Nephron (organoid): ENCODE results near the gene PXDC1.

Experiments
- H3K27ac Mint-ChIP-seq, 3 experiments: 2 replicates each; pipeline ENCODE4 v1.8.0; 2020; ENCODE audit warnings: mixed read lengths in 3 of 3, mild to moderate bottlenecking in 2 of 3, moderate library complexity in 1 of 3
- H3K27me3 Mint-ChIP-seq: 2 replicates; pipeline ENCODE4 v1.8.0; 2021; ENCODE audit warnings: low read depth, mild to moderate bottlenecking, moderate library complexity, mixed read lengths
- H3K36me3 Mint-ChIP-seq: 2 replicates; pipeline ENCODE4 v1.8.0; 2020; ENCODE audit warnings: low read depth, mixed read lengths
- H3K4me1 Mint-ChIP-seq: 2 replicates; pipeline ENCODE4 v1.8.0; 2020; ENCODE audit warnings: mixed read lengths
- H3K4me3 Mint-ChIP-seq, 3 experiments: 2 replicates each; pipeline ENCODE4 v1.8.0; 2020; ENCODE audit warnings: mild to moderate bottlenecking in 3 of 3, mixed read lengths in 3 of 3, moderate library complexity in 2 of 3
- H3K9me3 Mint-ChIP-seq: 2 replicates; pipeline ENCODE4 v1.8.0; 2020; ENCODE audit warnings: mixed read lengths
- TF ChIP-seq, protein P1 (sequence below), 3 experiments: fragments of 200-600 bp; sonication (generic); IDR thresholded peaks; one replicate each; pipeline ENCODE4 v1.5.0; 2021; ENCODE audit warnings: antibody characterized with exemption in 3 of 3; ENCODE audit not compliant: unreplicated experiment in 3 of 3

PXDC1 gene

DNA sequence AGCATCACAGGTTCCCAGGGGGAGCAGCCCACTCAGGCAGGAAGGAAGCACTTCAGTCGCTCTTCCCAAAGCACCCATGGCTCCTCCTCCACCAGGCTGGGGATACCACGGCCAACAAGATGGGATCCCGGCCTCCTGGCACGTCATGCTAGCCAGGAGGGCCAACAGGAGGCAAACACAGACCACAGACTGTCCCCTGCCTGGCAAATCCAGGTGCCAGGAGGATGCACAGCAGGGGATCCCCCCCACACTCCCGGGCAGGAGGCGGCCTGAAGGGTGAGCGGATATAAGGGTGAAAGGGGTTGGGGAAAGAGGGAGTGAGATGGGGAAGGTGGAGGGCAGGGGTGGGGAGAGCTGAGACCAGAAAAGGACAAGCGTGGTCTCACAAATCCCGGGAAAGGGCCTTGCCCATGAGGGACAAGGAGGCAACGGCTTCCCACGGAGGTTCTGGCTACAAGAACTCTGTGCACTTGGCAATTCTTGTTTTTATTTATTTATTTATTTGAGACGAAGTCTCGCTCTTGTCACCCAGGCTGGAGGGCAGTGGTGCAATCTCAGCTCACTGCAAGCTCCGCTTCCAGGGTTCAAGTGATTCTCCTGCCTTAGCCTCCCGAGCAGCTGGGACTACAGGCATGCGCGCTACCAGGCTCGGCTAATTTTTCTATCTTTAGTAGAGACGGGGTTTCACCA is 7.2 kb downstream of the PXDC1 start:
- H3K9me3 Mint-ChIP-seq = no peaks in the 10 kb centered on the region

DNA sequence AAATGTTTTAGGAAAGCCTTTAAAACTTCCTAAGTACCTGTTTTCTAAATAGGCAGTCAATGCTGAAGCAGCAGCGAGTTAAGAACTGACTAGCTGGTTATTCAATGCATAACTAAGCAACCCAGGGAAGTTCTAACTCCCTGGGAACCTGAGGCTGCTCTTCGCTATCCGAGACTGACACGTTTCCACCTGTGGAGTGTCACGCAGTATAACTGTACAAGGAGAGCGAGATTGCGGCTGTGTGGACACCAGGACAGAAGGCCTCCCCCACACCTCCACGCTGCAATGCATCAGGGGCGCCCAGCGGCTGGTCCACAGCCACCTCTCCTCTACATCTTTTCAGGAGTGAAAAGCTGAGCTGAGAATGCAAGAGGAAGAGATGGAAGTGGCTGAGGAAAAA is 8.0 kb downstream of the PXDC1 start:
- Mint-ChIP-seq H3K4me1 (peaks cover 50% of the 10 kb centered on the region), H3K9me3 (no peaks in the 10 kb centered on the region), H3K36me3 (no peaks in the 10 kb centered on the region), H3K27me3 (peaks cover 12% of the 10 kb centered on the region), H3K4me3 (peak overlapping the region in 1 of 3 experiments; percentile 7), H3K27ac (peak overlapping the region; percentile 3 to 70 (median 17))
- TF ChIP-seq, protein P1, sequence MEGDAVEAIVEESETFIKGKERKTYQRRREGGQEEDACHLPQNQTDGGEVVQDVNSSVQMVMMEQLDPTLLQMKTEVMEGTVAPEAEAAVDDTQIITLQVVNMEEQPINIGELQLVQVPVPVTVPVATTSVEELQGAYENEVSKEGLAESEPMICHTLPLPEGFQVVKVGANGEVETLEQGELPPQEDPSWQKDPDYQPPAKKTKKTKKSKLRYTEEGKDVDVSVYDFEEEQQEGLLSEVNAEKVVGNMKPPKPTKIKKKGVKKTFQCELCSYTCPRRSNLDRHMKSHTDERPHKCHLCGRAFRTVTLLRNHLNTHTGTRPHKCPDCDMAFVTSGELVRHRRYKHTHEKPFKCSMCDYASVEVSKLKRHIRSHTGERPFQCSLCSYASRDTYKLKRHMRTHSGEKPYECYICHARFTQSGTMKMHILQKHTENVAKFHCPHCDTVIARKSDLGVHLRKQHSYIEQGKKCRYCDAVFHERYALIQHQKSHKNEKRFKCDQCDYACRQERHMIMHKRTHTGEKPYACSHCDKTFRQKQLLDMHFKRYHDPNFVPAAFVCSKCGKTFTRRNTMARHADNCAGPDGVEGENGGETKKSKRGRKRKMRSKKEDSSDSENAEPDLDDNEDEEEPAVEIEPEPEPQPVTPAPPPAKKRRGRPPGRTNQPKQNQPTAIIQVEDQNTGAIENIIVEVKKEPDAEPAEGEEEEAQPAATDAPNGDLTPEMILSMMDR (IDR thresholded peaks at IDR 0.05; ENCODE audit: unreplicated experiment in 3 of 3) = no peak

More for the DNA sequence above, 7.2 kb downstream of the PXDC1 start:
- Mint-ChIP-seq H3K4me1 (peaks cover 59% of the 10 kb centered on the region), H3K27ac (peak overlapping the region; percentile 3 to 70 (median 17)), H3K4me3 (peak overlapping the region in 1 of 3 experiments; percentile 35), H3K27me3 (peaks cover 16% of the 10 kb centered on the region), H3K36me3 (no peaks in the 10 kb centered on the region)
- TF ChIP-seq, protein P1 (IDR thresholded peaks at IDR 0.05; ENCODE audit: unreplicated experiment in 3 of 3) = no peak

DNA sequence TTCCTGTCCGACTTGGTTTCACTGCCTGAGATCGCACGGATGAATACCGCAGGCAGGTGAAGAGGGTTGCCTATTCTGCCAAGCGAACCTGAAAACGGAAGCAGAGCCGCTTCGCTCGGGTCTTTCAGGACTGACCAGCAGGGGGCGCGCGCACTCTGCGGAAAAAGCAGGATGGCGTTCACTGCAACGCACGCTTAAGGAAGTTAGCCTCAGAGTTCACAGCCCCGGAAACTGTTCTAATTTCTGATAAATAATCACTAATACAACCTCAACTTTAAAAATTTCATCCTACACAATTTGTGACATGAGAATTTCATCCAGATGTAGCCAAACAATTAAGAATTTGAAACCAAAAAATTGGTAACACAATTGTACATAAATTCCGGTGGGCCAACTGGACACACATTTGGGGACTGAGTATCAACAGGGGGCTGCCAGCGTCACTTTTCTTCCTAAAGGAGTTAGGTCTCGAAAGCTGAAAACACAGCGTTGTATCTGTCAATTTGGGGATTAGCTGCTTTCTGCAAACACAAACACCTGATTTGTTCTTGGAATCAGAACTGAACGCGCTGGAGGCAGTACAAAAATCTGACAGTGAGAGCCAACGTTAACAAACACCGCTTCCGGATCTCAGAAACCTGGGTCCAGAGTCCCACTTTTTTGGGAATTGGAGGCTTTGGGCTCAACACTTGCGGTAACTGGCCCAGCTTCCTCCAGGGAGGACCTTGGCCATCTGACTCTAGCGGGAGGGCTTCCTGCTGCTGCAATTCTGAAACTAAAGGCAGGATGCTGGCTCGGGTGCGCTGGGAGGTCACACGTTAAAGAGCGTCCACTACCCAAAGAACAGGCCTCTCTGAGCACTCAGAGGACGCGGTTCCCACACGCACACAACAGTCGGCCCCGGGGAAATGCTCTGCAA is 8.8 kb downstream of the PXDC1 start:
- Mint-ChIP-seq H3K36me3 (no peaks in the 10 kb centered on the region), H3K9me3 (no peaks in the 10 kb centered on the region), H3K27me3 (peaks cover 12% of the 10 kb centered on the region), H3K4me1 (peaks cover 42% of the 10 kb centered on the region), H3K27ac (peak overlapping the region; percentile 40 to 87 (median 70)), H3K4me3 (peak overlapping the region in 2 of 3 experiments; percentile 3 to 51)
- TF ChIP-seq, protein P1 (IDR thresholded peaks at IDR 0.05; ENCODE audit: unreplicated experiment in 3 of 3) = peak; percentile 90 to 95 (median 92)

DNA sequence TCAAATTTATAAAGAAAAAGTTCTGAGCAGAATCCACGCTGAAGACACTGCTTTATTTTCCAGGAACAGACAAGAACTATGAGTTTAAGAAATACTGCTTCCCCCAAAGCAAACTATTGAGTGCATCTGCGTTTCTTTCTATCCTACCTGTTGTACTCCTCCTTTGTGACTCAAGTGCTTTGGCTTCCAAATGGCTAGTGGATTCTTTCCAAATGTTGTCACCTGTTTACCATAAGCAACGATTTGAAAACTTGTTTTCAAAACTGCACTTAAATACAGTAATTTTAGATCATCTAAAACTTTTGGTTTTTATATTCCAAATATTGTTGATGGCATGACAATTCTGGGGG is 9.5 kb downstream of the PXDC1 start:
- TF ChIP-seq, protein P1 (IDR thresholded peaks at IDR 0.05; ENCODE audit: unreplicated experiment in 3 of 3) = no peak
- H3K4me1 Mint-ChIP-seq = peaks cover 36% of the 10 kb centered on the region
- H3K9me3 Mint-ChIP-seq = no peaks in the 10 kb centered on the region
- peaks cover 5% of the 10 kb centered on the region for H3K36me3 Mint-ChIP-seq
- peak overlapping the region in 1 of 3 experiments; percentile 51 for H3K4me3 Mint-ChIP-seq
- H3K27me3 Mint-ChIP-seq = peaks cover 12% of the 10 kb centered on the region
- H3K27ac Mint-ChIP-seq = peak overlapping the region in 2 of 3 experiments; percentile 70 to 80

DNA sequence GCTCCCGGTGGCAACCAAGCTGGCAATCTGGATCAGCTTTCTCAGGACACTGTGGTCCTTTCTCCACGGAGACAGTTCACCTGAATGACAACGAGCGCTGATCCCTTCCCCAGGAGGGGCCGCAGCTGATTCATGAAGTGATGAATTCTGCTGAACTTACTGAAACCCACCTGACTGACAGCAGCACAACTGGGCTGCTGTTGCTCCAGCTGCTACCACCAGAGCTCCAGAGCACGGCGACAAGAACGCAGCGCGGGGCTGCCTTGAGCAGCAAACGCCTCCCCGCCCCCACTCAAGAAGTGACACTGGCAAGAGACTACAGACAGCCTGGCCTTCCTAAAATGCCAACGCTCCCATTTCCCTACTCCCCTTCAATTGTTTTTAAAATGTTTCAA is 10.0 kb downstream of the PXDC1 start:
- Mint-ChIP-seq H3K27me3 (peaks cover 12% of the 10 kb centered on the region), H3K4me1 (peaks cover 35% of the 10 kb centered on the region), H3K27ac (no peak overlapping the region), H3K9me3 (no peaks in the 10 kb centered on the region), H3K4me3 (no peak overlapping the region), H3K36me3 (peaks cover 11% of the 10 kb centered on the region)
- TF ChIP-seq, protein P1 (IDR thresholded peaks at IDR 0.05; ENCODE audit: unreplicated experiment in 3 of 3) = no peak
